DMS79 treated with DMSO at 0.1 percent for 48 hours (cell line): ENCODE measurements around the gene ASTN1.

Experiments used
- DNase-seq: peaks from one replicate; lab custom pipeline; 2025; lab: John Stamatoyannopoulos, UW

Gene ASTN1

DNA sequence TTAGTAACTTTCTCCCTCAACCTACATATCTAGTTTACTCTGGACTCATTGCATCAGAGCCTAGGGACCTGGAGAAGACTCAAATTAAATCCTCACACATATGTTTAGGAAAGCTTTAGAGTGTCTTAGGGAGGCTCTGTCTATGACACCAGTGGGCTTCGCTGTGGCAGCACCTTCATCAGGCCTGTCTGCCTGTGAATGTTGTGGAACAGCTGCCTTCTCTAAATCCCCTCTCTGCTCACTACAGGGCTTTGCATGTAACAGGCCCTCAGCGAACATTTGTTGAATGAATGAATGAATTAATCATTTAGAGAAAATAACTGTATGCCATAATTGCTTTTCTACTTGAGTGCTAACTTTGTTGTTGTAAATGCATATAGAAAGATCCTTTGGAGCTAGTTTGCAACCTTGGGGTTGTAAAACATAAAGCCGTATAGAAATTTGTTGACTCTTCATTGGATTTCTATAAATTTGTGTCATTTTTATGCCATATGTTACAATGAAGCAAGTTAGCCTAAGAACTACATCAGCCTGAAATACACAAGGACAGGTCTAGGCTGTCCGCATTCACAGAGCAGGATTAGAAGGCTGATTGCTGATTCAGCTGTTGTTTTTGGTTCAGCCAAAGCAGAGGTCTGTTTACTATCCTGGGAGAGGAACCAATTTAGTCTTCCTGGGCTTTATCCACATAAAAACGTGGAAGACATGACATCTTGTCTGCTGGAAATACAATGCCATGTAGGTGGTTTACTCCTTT, 238.0 kb downstream of the ASTN1 start:
- no peak for DNase-seq

DNA sequence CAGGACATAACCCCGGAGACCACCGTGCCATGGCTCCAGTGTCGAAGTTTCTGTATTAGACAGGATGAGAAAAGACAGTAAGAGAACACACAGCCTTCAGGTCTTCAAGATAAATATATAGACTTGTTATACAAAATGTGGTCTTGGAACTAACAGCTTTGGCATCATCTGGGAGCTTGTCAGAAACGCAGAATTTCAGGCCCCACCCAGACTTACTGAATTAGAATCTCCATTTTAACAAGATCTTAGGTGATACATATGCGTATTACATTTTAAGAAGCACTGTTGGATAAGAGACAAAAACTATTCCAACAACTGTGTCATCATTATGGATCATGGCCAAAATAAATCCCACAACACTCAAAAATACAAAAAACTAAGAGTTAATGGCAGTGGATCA, 239.3 kb downstream of the ASTN1 start:
- DNase-seq, result no peak

DNA sequence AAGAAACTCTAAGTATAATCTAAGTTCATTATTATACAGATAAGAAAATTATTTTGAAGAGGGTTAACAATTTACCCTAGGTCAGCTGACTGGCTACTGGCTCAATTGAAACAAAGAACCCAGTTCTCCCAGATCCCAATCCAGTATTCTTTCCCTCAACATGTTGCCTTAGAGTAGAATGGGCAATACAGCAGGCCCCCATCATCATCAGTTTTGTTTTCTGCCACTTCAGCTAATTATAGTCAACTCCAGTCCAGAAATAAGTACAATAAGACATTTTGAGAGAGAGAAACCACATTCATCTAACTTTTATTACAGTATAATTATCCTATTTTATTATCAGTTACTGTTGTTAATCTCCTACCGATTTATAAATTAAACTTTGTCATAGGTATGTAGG, 241.2 kb downstream of the ASTN1 start:
- no peak for DNase-seq

DNA sequence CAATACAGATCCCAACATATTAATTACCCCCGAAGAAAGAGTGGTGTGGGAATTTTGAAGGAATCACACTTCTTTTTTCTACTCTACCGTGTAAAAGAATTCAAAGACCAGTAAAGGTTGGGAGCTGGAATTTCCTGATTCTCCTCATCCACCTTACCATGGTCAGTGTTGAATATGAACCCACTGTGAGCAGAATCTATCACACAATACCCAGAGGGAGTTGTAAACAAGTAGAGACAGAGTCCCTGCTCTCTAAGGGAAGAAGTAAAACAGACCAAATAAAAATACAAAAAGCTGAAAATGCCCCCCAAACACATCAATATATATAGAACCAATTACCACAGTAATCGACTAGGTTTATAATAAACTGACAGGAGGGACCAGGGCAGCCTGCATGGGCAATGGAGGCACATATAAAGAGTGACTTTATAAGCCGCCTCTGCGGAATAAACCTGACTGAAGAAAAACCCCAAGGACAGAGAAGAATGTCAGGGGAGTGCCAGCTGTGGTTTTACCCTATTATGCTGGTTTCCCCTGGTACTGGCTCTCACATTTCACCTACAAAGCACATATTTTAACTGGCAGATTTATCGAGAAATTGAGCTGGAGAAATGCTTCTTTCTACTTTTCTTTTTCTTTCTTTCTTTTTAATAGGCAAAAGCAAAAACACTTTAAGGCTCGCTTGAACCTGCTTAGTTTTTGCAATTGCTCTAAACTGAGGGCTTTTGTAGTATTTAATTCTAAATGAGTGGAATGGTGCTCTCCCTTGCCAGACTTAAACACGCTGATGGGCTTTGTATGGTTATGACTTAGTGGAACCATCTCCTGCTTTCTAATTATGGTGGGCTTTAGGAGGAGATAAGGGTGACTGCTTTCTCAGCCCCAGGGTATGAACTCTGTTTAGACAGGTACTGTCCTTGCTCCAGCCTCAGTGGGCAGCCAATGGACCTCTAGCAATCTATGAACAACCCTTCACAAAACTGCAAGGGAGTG, 244.8 kb downstream of the ASTN1 start:
- DNase-seq, result no peak

DNA sequence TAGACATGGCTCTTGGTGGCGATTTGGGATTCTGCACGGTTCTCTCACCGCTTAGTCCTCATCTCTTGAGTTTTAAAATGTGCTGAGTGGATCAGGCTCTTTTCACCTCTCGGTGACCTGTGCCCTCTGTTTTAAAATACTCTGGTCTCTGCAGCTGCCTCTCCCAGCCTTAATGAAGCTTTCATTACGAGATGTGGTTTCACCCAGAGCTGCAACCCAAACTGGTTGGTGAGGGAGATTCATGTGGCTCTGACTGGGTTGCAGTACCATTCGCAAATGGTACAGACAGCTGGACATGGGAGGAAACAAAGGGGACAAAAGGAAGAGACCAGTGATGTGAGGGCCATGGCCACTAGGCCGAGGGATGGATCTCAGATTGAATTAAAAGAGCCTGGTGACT, 258.9 kb downstream of the ASTN1 start:
- no peak for DNase-seq

DNA sequence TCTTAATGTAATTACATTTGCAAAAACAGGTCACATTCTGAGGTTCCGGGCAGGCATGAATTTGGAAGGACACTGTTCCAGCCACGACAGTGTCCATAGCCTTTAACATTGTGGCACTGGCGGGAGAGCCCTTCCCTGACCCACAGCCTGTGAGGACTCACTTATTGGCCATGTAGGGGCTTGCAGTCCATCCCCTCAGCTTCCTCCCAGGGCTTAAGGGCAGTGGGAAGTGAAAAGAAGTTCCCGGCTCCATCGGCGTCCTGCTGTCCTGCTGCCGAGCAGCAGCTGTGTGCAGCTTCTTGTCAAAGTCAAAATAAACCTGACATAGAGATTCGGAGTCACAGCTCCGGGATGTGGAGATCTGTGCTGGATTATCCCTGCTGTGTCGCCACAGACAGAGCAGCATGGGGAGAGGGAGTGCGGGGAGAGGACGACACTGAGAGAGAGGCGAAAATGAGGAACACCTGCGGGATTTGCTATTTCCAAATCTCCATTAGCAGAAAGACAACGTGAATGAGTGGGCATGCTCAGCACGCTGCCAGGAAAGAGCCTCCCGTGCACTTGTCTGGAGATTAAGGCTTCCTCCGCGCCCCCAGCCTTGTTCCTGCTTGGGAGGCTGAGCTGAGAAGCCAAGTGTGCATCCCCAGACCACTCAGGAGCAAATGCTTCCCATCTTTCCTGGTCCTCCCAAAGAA, 260.3 kb downstream of the ASTN1 start:
- no peak for DNase-seq

DNA sequence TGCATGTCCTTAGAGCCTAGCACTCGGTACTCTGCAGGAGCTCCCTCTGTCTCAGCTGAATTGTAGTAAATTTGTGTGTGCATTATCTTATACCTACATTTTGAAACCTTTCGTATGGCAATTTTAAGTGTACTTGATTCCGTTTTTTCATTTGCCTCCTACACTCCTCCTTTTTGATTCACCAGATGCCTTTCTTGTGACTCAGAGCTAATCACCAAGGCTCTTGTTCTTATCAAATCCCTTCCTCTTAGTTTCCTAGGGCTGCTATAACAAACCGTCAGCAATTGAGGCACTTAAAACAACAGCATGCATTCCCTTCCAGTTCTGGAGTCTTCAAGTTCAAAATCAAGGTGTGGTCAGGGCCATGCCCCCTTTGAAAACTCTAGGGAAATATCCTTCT, 261.0 kb downstream of the ASTN1 start:
- DNase-seq, result no peak

DNA sequence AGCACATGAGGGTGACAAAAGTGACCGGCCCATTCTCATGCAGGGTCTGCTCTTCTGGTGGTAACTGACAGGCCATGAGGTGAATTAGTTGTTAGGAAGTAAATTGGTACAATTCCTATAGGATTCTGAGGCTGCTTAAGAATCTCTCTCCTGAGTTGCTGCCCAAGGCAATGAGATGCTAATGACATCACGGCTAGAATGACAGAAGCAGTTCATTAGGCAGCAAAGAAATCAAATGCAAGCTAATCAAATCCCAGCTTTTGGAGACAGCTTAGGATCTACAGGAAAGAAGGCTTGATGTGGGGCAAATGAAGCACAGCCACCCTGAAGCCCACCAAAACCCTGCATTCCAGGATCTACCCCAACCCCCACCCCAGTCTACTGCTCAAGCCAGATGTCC, 265.2 kb downstream of the ASTN1 start:
- DNase-seq, result no peak

DNA sequence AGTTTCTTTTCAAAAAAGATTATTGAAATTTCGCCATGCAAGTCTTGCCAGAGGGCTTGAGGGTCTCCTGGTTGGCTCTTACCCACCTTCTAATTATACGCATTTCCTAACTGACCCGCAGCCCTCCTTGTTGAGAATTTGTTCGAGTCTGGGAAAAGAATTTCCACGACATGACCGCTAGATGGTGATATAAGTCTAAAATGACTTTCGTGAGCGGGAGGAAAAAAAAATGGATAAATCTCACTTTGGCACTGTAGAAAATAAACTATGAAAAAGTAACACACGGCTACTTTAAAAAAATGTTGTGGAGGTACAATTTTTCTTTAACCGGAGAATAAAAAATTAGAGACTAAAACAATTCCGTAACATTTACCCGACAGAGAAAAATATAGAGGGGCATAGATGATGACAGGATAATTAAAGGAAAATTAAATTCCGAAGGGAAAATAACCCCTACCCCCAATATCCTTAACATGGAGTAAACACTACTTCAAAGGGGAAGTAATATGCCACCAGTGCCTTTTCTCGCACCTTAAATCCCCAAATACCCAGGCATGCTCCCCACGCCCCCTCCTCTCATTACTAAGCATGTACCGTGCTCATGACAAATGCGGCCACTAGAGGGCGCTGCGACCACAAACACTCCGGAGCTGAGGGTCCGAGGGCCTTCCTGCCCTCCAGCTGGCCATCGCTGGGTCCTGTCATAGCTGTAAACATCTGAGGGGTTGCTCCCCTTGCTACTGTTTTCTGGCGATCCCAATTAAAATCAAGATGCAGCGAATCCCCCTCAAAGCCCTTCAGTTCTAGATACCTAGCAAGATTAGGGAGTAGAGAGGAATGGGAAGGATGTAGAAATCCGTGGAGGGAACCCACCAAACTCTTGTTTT, 266.9 kb downstream of the ASTN1 start:
- peak; percentile 62 for DNase-seq

DNA sequence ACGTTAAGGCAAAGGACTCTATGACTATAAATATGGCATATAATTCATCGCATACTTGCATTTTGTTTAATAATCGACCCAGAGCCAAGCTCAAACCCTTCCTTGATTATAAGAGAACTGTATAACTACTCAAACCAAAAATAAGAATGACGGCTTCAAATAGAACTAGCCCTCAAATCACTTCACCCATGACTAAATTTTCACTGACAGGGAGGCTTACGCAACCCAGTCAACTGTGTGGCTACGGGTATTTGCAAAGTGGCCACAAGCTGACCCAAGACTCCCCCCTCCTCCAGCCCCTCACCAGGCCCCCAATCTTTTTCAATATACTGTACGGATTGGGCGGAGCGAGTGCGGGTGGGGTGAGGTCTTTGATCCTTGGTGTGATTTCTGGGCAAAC, 268.3 kb downstream of the ASTN1 start:
- DNase-seq, result peak; percentile 40

DNA sequence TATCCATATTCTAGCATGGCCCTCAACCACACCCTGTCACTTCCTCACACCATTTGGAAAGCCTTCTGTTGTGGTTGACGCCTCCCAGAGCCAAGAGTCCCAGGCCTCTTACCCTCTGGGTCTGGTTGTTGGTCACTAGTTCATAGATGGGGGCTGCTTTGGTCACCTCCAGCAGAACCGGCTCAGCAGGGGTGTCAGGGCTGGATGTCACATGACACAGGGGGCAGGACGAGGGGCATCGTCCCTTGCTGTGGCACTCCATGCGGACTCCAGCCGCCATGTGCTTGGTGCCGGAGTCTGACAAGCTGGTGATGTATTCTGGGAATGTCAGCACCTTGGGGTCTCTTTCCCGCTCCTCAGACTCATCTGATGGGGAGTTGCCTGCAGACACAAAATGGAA, 270.1 kb downstream of the ASTN1 start:
- DNase-seq, result no peak

DNA sequence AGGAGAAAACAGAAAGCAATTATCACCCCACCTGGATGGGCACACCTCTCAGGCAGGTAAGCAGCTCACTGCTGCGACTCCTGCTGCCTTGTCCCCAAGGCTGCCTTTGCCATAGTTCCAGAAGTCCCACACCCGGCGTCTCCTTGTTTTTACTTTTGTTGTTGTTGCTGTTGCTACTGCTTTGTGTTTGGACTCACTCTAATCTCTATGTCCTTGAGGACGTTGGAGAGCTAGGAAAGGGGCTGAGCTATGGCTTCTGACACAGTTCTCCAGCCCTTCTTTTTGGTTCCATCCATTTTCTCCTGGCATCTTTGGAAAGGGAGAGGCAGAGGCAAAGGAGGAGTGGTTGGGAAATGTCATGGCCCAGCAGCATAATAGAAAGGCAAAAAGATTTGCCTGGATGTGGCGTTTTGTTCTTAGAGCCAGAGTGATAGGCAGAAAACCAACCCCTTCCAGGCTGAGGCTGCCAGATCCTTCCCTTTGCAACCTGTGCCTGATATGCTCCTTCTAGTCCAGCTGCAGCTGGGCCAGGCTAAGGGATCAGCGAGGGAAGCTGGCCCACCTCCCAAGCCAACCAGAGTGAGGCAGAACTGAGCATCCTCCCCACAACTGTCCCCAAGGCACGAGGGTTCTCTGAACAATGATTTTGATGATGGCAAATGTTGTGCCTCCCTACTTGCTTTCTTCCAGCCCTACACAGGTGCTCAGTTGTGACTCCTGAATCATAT, 270.7 kb downstream of the ASTN1 start:
- DNase-seq, result no peak

DNA sequence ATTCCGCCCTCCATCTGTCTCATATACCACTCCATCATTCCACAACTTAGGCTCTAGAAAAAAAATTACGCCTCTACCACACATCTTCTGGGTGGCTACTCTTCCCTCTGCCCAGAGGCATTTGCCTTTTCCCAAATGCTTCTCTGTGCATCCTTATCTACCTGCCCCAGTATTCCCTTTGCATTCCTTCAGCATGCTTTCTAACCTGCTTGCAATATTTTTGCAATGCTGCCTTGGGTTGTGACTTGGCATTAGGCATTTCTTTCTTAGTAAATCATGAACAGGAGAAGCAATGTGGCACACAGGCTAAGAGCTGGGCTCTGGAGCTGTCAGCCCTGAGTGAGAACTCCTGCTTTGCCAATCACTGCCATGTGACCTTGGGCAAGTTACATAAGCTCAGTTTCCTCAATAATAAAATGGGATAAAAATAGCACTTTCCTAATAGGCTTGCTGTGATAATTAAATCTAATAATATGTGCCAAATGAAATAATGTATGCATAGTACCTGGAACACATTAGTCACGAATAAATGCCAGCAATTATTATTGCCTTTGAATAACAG, 276.0 kb downstream of the ASTN1 start:
- DNase-seq, result no peak

DNA sequence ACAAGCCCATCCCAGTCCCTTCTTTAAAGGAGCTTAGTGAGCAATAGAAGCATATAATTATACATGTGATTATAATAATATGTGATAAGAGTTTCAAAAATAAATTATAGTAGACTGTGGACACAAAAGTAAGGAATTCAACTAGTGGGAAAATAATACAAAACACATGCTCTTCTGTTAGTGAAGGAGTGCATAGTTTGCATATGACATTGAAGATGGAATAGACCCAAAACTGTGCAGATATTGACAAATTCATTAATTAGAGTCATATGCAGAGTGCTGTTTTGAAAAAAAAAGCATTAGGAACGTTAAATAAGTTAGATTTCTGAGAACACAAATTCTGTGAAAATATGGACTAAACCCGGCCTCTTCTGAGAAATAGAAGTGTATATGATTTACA, 278.8 kb downstream of the ASTN1 start:
- no peak for DNase-seq

DNA sequence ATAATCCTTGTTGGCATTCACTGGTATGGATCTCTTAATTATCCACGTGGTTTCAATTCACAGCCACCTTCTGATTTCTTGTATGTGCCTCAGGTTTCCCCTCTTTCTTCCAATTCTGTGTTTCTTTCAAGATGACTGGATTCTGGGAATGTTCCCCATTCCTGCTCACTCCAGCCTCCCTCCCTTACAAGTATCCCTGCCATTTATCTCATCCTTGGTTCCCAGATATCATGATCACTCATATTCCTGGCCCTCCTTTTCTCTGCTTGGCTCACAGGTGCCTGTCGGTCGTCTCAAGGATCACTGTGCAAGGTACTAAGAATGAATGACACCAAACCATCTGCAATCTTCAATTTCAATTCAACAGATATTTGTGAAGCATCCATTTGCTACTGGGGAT, 279.2 kb downstream of the ASTN1 start:
- no peak for DNase-seq

DNA sequence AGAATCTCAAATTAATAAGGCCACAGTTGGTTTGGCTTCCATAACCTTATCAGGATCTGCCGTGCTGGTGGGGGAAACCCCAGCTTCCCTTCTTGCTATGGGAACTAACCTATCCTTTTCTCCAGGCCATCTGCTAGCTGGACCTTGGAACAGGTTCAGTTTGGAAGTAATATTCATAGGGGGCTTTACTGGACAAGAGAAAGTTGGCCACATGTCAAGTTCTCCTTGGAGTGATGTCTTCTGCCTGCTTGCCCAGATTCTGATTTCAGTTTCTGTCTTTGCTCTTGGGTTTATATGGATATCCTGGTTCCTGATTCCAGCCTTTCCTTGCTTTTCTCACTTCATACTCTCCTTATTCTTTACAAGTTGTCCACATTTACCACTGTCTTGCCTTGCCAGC, 279.6 kb downstream of the ASTN1 start:
- DNase-seq, result no peak

DNA sequence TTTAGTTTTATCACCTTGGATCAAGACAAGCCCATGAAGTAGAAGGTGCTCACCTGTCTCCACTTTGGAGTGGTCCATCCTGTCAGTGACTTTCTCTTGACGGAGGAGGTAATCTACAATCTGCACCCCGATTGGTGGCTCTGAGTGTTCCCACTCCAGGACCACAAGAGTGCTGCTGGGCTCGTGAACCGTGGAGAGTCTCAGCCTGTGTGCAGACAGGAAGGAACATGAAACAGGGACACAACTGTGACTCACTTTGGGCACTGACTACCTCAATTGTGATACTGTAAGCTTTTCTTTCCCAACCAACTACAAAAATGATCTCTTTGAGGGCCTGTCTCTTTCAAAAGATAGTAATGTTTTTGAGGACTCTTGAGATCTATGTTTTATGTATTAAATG, 280.2 kb downstream of the ASTN1 start:
- no peak for DNase-seq

DNA sequence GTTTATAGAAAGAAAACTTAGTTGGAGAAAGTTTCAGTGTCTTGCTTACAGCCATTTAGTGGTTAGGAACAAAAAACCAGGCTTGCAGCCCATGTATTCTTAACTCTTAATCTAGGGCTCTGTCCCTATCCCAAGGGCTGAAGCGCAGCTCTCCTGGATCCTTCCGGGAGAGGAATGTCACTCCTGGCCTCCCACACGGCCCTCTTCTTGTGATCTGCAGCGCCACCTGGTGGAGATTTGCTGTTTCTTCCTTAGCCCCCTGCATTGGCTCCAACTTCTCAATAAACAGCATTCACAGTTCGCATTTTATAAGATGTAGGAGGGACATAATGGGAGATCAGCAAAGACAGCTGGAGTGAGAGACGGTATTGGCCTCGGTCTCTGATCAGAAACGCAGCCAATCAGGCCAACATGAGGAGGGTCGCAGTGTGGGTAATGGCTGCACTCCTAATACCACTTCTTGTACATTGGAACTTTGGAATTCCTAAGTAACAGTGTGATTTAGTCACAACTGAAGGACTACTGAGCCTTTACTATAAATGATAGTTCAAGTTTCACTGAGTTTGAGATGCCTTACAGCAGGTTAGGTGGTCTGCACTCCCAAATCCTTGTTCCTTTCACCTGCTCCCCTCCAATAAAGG, 283.4 kb downstream of the ASTN1 start:
- DNase-seq, result peak; percentile 5

DNA sequence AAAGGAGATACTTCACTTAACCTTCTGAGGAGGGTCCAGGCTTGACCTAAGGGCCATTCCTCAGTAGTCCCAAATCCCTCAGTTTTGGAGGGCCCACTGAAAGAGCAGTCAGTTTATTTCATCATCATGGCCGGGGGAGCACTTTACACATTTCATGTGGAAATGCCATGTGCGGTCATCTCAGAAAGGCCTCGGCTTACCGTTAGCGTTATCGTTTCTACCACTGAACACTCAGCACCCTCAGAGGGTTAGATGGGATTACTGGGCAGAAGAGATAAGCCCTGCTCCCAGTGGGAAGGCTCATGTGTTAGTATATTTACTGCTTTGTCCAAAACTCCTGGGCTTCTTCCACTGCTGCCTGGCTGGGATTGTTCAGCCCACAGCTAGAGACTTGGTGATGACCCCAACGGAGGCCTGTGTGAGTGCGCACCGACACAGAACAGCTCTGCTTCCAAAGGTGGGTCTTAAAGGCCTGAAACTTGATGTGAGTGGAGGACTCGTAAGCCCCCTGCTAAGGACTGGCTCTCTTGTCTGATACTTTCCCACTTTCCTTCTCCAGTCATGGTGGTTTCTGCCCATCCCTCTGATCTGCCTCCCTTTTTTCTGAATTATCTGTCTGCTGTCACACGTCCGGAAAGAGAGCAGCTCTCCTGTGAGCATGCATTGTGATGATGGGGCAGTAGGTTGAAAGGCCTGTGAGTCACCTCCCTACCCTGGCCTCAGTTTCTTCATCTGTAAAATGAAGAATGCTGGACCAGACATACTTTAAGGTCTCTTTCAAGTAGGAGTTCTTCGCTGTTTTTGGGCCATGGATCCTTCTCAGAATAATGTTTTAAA, 284.5 kb downstream of the ASTN1 start:
- no peak for DNase-seq
